HG02981 (cell line): Measurements from ENCODE around the gene SOX10.

Experiments used
- ATAC-seq: cut with Tn5 transposase; IDR thresholded peaks from one replicate; pipeline ENCODE4 v1.9.1; 2021; ENCODE audit warnings: mild to moderate bottlenecking, moderate library complexity; ENCODE audit not compliant: unreplicated experiment

SOX10 gene

GRCh38 chr22:38016182-38017151 lies 32.1 kb upstream of the SOX10 start:
- ATAC-seq: no peak

GRCh38 chr22:38014083-38014482 lies 29.7 kb upstream of the SOX10 start:
- no peak for ATAC-seq

GRCh38 chr22:38012604-38013072 lies 28.3 kb upstream of the SOX10 start:
- ATAC-seq: no peak

GRCh38 chr22:38009000-38009806 lies 24.8 kb upstream of the SOX10 start:
- no peak for ATAC-seq

GRCh38 chr22:38007330-38007902 lies 23.1 kb upstream of the SOX10 start:
- ATAC-seq: no peak

- ATAC-seq: no peak
Measured at GRCh38 chr22:38006906-38007305, 22.6 kb upstream of the SOX10 start.

GRCh38 chr22:38005943-38006342 lies 21.6 kb upstream of the SOX10 start:
- ATAC-seq: no peak

GRCh38 chr22:37999640-38000272 lies 15.4 kb upstream of the SOX10 start:
- no peak for ATAC-seq

- no peak for ATAC-seq
Measured at GRCh38 chr22:37999236-37999635, 14.9 kb upstream of the SOX10 start.

- ATAC-seq: no peak
Measured at GRCh38 chr22:37998543-37998942, 14.2 kb upstream of the SOX10 start.

- no peak for ATAC-seq
Measured at GRCh38 chr22:37996515-37997246, 12.3 kb upstream of the SOX10 start.

GRCh38 chr22:37996079-37996478 lies 11.7 kb upstream of the SOX10 start:
- ATAC-seq: no peak

- no peak for ATAC-seq
Measured at GRCh38 chr22:37995460-37995859, 11.1 kb upstream of the SOX10 start.

GRCh38 chr22:37994982-37995381 lies 10.6 kb upstream of the SOX10 start:
- ATAC-seq: no peak

- no peak for ATAC-seq
Measured at GRCh38 chr22:37994049-37994448, 9.7 kb upstream of the SOX10 start.

- no peak for ATAC-seq
Measured at GRCh38 chr22:37991731-37992442, 7.5 kb upstream of the SOX10 start.

- no peak for ATAC-seq
Measured at GRCh38 chr22:37990862-37991261, 6.5 kb upstream of the SOX10 start.

GRCh38 chr22:37990301-37990700 lies 5.9 kb upstream of the SOX10 start:
- no peak for ATAC-seq
